Effector memory CD8-positive, alpha-beta T cell (primary cell): Measurements from ENCODE around the gene SLX9.
"Not testable (repeated sequence)": the region's sequence is repeated elsewhere in the genome, so short reads cannot be mapped to it uniquely, and the experiment has no call there.

Experiments
- ATAC-seq: fragments of 150-1000 bp; cut with Tn5 transposase; replicated peaks from 2 replicates; pipeline ENCODE4 v1.10.0; 2021; ENCODE audit warnings: mild to moderate bottlenecking, moderate library complexity
- DNase-seq, 3 experiments: peaks; one replicate each; pipeline ENCODE4 v3.0.0; 2021
- H3K27ac Mint-ChIP-seq, 2 donors: one replicate each; pipeline ENCODE4 v1.8.0; 2022; ENCODE audit warnings: mild to moderate bottlenecking in 2 of 2, mixed read lengths in 2 of 2, moderate library complexity in 2 of 2
- H3K27me3 Mint-ChIP-seq, 2 donors: one replicate each; pipeline ENCODE4 v1.8.0; 2022; ENCODE audit warnings: mixed read lengths in 2 of 2
- H3K36me3 Mint-ChIP-seq: one replicate; pipeline ENCODE4 v1.8.0; 2022; ENCODE audit warnings: mild to moderate bottlenecking, moderate library complexity, mixed read lengths; ENCODE audit not compliant: insufficient read depth
- H3K4me1 Mint-ChIP-seq, 2 donors: one replicate each; pipeline ENCODE4 v1.8.0; 2022; ENCODE audit warnings: low read depth in 2 of 2, mixed read lengths in 2 of 2
- H3K4me3 Mint-ChIP-seq, 2 donors: one replicate each; pipeline ENCODE4 v1.8.0; 2022; ENCODE audit warnings: mild to moderate bottlenecking in 2 of 2, mixed read lengths in 2 of 2, moderate library complexity in 2 of 2
- H3K9me3 Mint-ChIP-seq, 2 donors: one replicate each; pipeline ENCODE4 v1.8.0; 2022; ENCODE audit warnings: mixed read lengths in 2 of 2

The SLX9 gene

DNA sequence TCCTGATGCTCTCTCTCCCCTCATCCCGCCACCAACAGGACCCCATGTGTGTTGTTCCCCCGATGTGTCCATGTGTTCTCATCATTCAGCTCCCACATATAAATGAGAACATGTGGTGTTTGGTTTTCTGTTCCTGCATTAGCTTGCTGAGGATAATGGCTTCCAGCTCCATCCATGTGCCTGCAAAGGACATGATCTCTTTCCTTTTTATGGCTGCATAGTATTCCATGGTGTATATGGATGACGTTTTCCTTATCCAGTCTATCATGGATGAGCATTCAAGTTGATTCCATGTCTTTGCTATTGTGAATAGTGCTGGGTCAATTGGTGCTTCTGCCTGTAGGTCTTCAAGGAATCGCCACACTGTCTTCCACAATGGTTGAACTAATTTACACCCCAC, 84.7 kb downstream of the SLX9 start:
- not testable (repeated sequence) for H3K4me1 Mint-ChIP-seq, H3K4me3 Mint-ChIP-seq, DNase-seq, H3K9me3 Mint-ChIP-seq, ATAC-seq, H3K27ac Mint-ChIP-seq, H3K36me3 Mint-ChIP-seq
- H3K27me3 Mint-ChIP-seq = peaks cover 8 to 25% of the 10 kb centered on the region in 2 donors

DNA sequence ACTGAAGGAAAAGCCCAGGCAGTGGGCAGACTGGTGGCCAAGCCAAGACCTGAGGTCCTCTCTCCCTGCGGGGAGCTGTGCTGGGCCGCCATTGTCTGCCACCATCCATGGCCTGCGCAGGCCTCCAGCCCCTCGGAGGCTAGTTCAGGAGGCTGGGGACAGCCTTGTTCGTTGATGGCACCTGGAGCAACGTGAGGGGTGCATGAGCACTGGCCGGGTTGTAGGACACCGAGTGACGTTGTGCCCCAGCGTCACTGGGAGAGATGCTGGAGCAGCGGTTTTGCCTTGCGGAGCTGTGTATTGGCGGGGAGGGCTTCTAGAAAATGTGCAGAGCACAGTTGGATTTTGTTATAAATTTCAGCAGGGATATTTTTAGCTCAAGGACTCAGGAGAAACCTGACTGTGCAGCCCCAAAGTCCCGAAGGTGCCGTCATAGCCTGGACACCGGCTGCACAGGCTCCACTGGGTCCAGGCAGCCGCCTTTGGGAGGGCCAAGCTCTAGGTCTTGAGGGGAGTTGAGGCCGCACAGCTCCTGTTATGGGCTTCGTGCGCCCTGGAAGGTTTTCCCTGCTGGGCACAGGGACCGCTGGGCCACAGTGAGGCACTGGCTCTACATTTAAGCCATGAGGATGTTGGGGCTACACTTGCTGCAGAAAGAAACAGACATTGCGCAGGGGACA, 86.4 kb downstream of the SLX9 start:
- no peak overlapping the region for H3K4me3 Mint-ChIP-seq
- no peaks in the 10 kb centered on the region for H3K36me3 Mint-ChIP-seq
- DNase-seq = no peak
- peaks cover 0 to 4% of the 10 kb centered on the region in 2 donors for H3K9me3 Mint-ChIP-seq
- no peak overlapping the region for H3K27ac Mint-ChIP-seq
- no peak for ATAC-seq
- H3K4me1 Mint-ChIP-seq = peaks cover 0 to 3% of the 10 kb centered on the region in 2 donors
- H3K27me3 Mint-ChIP-seq = peaks cover 7 to 23% of the 10 kb centered on the region in 2 donors
